Uterus (tissue), 4 donors: ENCODE measurements around the gene HAND1. TPM values are rescaled to one million over a fixed set of nuclear protein-coding genes. Genes with fewer than 3 reads are reported as not detected.

Source experiments
- DNase-seq, 2 donors: peaks; one replicate each; pipeline ENCODE4 v3.0.0-alpha.2; 2019 to 2020
- H3K27ac ChIP-seq, 2 donors: fragments of 200-600 bp; sonication (generic); 1 replicate in 1 of 2; 2 replicates in 1 of 2; pipeline ENCODE4 v1.5.1; 2016 to 2018
- H3K27me3 ChIP-seq, 2 donors: fragments of 200-600 bp; sonication (generic); one replicate each; pipeline ENCODE4 v1.5.1; 2018 to 2019; ENCODE audit warnings: control low read depth in 1 of 2
- H3K36me3 ChIP-seq, 2 donors: fragments of 200-600 bp; sonication (generic); one replicate each; pipeline ENCODE4 v1.5.1; 2019; ENCODE audit warnings: control low read depth in 1 of 2
- H3K4me1 ChIP-seq, 2 donors: fragments of 200-600 bp; sonication (generic); one replicate each; pipeline ENCODE4 v1.5.1; 2018 to 2019; ENCODE audit warnings: control low read depth in 1 of 2
- H3K4me3 ChIP-seq, 2 donors: fragments of 200-600 bp; sonication (generic); 1 replicate in 1 of 2; 2 replicates in 1 of 2; pipeline ENCODE4 v1.5.1; 2018 to 2019; ENCODE audit warnings: mild to moderate bottlenecking in 1 of 2
- H3K9me3 ChIP-seq, 2 donors: fragments of 200-600 bp; sonication (generic); one replicate each; pipeline ENCODE4 v1.5.1; 2019; ENCODE audit warnings: control low read depth in 1 of 2
- POLR2A ChIP-seq, 2 donors: fragments of 450-650 bp; IDR thresholded peaks; one replicate each; pipeline ENCODE4 v1.6.1; 2016; ENCODE audit warnings: antibody characterized with exemption in 2 of 2, mild to moderate bottlenecking in 1 of 2, moderate library complexity in 1 of 2
- intact Hi-C: fragments of 100-400 bp; cut with DNase I; formaldehyde crosslinking; loops from one replicate; pipeline ENCODE4 v1.15.1; 2023; ENCODE audit warnings: low total_unique reads
- total RNA-seq, 4 donors: library from RNA; depleted of rRNA in 3 of 4; stranded (reverse); fragments of >200 nt in 3 of 4; gene quantifications; one replicate each; pipeline versions ENCODE4 v1.1.0 to v1.2.4, GENCODE V29; 2014 to 2023
- TF ChIP-seq, protein P1 (sequence below), 4 experiments: fragments of 200-600 bp in 2 of 4; fragments of 450-650 bp in 2 of 4; sonication (generic) in 2 of 4; IDR thresholded peaks; one replicate each; pipeline ENCODE4 v1.5.1; 2016 to 2019; ENCODE audit warnings: antibody characterized with exemption in 4 of 4, mild to moderate bottlenecking in 2 of 4, moderate library complexity in 1 of 4
- donor health status: DM: yes; HTN: yes; CAD: no.

HAND1 gene
- total RNA-seq, 4 donors from 2014 or later, result 0.14 TPM; not detected in 3

- no peak overlapping the region for H3K27ac ChIP-seq
- H3K4me1 ChIP-seq, result no peaks in the 10 kb centered on the region
- DNase-seq, result no peak
- H3K4me3 ChIP-seq, result no peak overlapping the region
- intact Hi-C loops, result no loop called here
- H3K36me3 ChIP-seq, result no peaks in the 10 kb centered on the region
- TF ChIP-seq POLR2A (IDR thresholded peaks at IDR 0.05), result no peak
- TF ChIP-seq, protein P1, sequence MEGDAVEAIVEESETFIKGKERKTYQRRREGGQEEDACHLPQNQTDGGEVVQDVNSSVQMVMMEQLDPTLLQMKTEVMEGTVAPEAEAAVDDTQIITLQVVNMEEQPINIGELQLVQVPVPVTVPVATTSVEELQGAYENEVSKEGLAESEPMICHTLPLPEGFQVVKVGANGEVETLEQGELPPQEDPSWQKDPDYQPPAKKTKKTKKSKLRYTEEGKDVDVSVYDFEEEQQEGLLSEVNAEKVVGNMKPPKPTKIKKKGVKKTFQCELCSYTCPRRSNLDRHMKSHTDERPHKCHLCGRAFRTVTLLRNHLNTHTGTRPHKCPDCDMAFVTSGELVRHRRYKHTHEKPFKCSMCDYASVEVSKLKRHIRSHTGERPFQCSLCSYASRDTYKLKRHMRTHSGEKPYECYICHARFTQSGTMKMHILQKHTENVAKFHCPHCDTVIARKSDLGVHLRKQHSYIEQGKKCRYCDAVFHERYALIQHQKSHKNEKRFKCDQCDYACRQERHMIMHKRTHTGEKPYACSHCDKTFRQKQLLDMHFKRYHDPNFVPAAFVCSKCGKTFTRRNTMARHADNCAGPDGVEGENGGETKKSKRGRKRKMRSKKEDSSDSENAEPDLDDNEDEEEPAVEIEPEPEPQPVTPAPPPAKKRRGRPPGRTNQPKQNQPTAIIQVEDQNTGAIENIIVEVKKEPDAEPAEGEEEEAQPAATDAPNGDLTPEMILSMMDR (IDR thresholded peaks at IDR 0.05), result no peak
- H3K9me3 ChIP-seq, result no peaks in the 10 kb centered on the region
- no peaks in the 10 kb centered on the region for H3K27me3 ChIP-seq
These were observed 49.8 kb downstream of the HAND1 start for GRCh38 chr5:154428208-154428607.

Other genes starting within 250 kb of the HAND1 start
- gene SAP30L, start 32.2 kb downstream of the HAND1 start, total RNA-seq, result 10 to 100 TPM in 3 of 4 donors, 1 to 10 TPM in 1; 9.5 to 61.7 (median 31.2) TPM